ENCODE data around the gene DLGAP5.

Gene DLGAP5, protein sequence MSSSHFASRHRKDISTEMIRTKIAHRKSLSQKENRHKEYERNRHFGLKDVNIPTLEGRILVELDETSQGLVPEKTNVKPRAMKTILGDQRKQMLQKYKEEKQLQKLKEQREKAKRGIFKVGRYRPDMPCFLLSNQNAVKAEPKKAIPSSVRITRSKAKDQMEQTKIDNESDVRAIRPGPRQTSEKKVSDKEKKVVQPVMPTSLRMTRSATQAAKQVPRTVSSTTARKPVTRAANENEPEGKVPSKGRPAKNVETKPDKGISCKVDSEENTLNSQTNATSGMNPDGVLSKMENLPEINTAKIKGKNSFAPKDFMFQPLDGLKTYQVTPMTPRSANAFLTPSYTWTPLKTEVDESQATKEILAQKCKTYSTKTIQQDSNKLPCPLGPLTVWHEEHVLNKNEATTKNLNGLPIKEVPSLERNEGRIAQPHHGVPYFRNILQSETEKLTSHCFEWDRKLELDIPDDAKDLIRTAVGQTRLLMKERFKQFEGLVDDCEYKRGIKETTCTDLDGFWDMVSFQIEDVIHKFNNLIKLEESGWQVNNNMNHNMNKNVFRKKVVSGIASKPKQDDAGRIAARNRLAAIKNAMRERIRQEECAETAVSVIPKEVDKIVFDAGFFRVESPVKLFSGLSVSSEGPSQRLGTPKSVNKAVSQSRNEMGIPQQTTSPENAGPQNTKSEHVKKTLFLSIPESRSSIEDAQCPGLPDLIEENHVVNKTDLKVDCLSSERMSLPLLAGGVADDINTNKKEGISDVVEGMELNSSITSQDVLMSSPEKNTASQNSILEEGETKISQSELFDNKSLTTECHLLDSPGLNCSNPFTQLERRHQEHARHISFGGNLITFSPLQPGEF

DNA sequence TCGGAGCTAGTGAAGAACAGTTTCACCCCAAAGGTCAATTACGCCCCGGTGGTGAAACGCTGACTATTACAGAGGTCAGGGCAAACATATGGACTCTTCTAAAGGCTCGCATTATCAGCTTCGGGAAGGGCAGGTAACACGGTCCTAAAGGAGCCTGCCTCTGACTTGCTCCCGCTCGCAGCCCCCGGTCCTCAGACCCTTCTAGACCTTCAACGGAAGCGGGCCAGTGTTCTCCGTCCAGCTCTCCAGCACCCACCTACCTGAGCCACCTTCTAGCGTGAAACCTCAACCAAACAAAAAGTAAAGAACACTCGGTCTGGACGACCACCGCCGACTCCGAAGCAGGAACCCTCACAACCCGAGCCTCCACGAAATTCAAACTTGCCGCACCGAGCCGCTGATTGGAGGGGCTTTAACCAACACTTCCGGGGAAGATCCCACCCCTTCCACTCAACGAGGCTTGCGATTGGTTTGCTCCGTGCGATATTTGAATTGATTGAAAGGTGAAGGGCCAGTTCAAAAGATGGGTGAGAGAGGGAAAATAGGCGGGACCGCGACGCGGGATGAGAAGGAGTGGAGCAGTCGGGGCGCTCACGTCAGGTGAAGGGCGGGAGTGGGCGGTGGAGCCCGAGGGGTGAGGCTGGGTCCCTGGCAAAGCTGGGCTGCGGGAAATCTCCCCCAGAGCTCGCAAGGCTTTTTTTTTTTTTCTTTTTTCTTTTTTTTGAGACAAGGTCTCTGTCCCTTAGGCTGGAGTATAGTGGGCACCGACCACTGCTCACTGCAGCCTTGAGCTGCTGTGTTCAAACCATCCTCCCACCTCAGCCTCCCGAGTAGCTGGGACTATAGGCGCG is at the start of gene DLGAP5:
Gene DLGAP5 (minus strand): TSS at position 383 of the 851 bp plus-strand sequence. CDS start 2,406 bp downstream, outside the sequence.
- Histone ChIP-seq H3K9me3 (ENCODE audit: control insufficient read depth, insufficient read depth, low read length) (no peaks in the 10 kb centered on the region), H3K27ac (ENCODE audit: low read depth, low read length) (peak within 1 kb of the TSS; percentile 55), H3K27me3 (ENCODE audit: control insufficient read depth, low read length) (no peaks in the 10 kb centered on the region), H3K36me3 (ENCODE audit: control insufficient read depth, low read length) (peaks cover 32% of the 10 kb centered on the region), H3K4me1 (ENCODE audit: control insufficient read depth, low read length) (peaks cover 25% of the 10 kb centered on the region), H3K9me2 (replicated peaks; ENCODE audit: control insufficient read depth, low read length) (no peaks in the 10 kb centered on the region), H3K4me2 (ENCODE audit: low read length) (peak within 1 kb of the TSS; percentile 80), H3K4me3 (ENCODE audit: low read length) (peak within 1 kb of the TSS; percentile 93), H3K79me2 (ENCODE audit: control insufficient read depth, low read length) (peaks cover 48% of the 10 kb centered on the region), H4K20me1 (ENCODE audit: control insufficient read depth, insufficient read depth, low read depth, low read length) (no peaks in the 10 kb centered on the region), H3F3A (ENCODE audit: control insufficient read depth, insufficient read depth) (no peaks in the 10 kb centered on the region)
- TF ChIP-seq, protein P1, sequence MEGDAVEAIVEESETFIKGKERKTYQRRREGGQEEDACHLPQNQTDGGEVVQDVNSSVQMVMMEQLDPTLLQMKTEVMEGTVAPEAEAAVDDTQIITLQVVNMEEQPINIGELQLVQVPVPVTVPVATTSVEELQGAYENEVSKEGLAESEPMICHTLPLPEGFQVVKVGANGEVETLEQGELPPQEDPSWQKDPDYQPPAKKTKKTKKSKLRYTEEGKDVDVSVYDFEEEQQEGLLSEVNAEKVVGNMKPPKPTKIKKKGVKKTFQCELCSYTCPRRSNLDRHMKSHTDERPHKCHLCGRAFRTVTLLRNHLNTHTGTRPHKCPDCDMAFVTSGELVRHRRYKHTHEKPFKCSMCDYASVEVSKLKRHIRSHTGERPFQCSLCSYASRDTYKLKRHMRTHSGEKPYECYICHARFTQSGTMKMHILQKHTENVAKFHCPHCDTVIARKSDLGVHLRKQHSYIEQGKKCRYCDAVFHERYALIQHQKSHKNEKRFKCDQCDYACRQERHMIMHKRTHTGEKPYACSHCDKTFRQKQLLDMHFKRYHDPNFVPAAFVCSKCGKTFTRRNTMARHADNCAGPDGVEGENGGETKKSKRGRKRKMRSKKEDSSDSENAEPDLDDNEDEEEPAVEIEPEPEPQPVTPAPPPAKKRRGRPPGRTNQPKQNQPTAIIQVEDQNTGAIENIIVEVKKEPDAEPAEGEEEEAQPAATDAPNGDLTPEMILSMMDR (IDR thresholded peaks at IDR 0.05; ENCODE audit: low read depth, low read length, poor library complexity, severe bottlenecking) = no peak
- TF ChIP-seq EZH2phosphoT487 (IDR thresholded peaks at IDR 0.05; ENCODE audit: borderline replicate concordance, low read length) = no peak

DNA sequence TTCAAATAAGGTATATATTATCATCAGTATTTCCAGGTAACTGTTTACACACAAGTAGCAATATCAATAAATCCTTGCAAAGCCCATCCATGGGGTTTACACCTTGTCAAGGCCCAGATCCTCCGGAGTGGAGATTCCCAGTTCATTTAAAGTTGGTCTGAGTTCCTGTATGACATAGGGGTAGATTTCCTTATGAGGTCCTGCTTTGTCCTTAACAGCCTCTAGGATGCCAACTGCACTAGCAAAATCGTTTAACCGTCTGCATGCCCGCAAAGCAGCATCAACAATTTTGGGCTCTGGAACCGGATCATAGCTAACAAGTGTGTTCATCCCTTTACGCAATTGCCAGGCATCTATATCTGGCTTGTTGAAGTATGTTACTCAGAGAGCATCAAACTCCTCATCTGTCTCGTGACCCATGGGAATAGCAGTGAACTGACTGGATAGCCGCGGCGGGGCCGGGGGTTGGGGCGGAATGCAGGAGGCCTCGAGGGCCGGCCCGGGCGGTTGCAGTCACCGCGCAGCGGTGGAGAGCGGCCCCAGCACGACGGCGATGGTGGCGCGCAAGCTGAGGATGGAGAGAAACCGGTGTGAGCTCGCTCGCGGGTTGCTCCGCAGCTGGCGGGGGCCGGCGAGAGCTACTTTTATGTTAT is 49.3 kb upstream of the DLGAP5 start:
- no peak overlapping the region for H3K4me2 ChIP-seq (ENCODE audit: low read length)
- no peak overlapping the region for H3K4me3 ChIP-seq (ENCODE audit: low read length)
- no peaks in the 10 kb centered on the region for H4K20me1 ChIP-seq (ENCODE audit: control insufficient read depth, insufficient read depth, low read depth, low read length)
- TF ChIP-seq EZH2phosphoT487 (IDR thresholded peaks at IDR 0.05; ENCODE audit: borderline replicate concordance, low read length) = no peak
- TF ChIP-seq, protein P1 (IDR thresholded peaks at IDR 0.05; ENCODE audit: low read depth, low read length, poor library complexity, severe bottlenecking) = no peak
- no peaks in the 10 kb centered on the region for H3F3A ChIP-seq (ENCODE audit: control insufficient read depth, insufficient read depth)
- H3K27ac ChIP-seq (ENCODE audit: low read depth, low read length) = no peak overlapping the region
- H3K79me2 ChIP-seq (ENCODE audit: control insufficient read depth, low read length) = no peaks in the 10 kb centered on the region
- H3K9me3 ChIP-seq (ENCODE audit: control insufficient read depth, insufficient read depth, low read length) = no peaks in the 10 kb centered on the region
- no peaks in the 10 kb centered on the region for H3K36me3 ChIP-seq (ENCODE audit: control insufficient read depth, low read length)
- H3K4me1 ChIP-seq (ENCODE audit: control insufficient read depth, low read length) = peaks cover 3% of the 10 kb centered on the region; the same call in 1 of the 2 replicates
- H3K27me3 ChIP-seq (ENCODE audit: control insufficient read depth, low read length) = 0 out of 2 replicates have a peak, but pooled peaks cover 2% of the 10 kb centered on the region
- no peaks in the 10 kb centered on the region for H3K9me2 ChIP-seq (replicated peaks; ENCODE audit: control insufficient read depth, low read length)

DNA sequence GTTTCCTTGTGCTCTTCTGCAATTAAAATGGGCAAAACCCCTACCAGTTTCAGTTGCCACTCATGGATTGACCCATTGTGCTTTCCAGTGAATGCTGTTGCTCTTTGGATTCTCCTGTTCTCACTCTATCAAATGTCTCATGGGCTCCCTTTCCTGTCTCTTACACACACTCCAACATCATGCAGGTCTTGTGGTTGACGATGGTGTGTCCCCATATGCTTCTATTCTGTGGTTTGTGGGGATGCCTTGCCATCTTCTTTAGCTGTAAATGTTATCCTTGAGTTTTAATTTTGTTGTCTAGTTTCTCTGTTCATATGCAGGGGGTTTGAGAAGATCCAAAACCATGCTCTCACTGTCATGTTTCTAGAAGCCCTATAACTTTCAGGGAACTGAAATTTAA is 47.9 kb upstream of the DLGAP5 start:
- TF ChIP-seq, protein P1 (IDR thresholded peaks at IDR 0.05; ENCODE audit: low read depth, low read length, poor library complexity, severe bottlenecking) = no peak
- TF ChIP-seq EZH2phosphoT487 (IDR thresholded peaks at IDR 0.05; ENCODE audit: borderline replicate concordance, low read length) = no peak
- no peaks in the 10 kb centered on the region for H3K36me3 ChIP-seq (ENCODE audit: control insufficient read depth, low read length)
- H3K9me2 ChIP-seq (replicated peaks; ENCODE audit: control insufficient read depth, low read length) = no peaks in the 10 kb centered on the region
- H3K4me1 ChIP-seq (ENCODE audit: control insufficient read depth, low read length) = peaks cover 3% of the 10 kb centered on the region; the same call in 1 of the 2 replicates
- no peak overlapping the region for H3K4me3 ChIP-seq (ENCODE audit: low read length)
- no peak overlapping the region for H3K27ac ChIP-seq (ENCODE audit: low read depth, low read length)
- H3K79me2 ChIP-seq (ENCODE audit: control insufficient read depth, low read length) = no peaks in the 10 kb centered on the region
- no peak overlapping the region for H3K4me2 ChIP-seq (ENCODE audit: low read length)
- no peaks in the 10 kb centered on the region for H3K9me3 ChIP-seq (ENCODE audit: control insufficient read depth, insufficient read depth, low read length)
- H4K20me1 ChIP-seq (ENCODE audit: control insufficient read depth, insufficient read depth, low read depth, low read length) = no peaks in the 10 kb centered on the region
- no peaks in the 10 kb centered on the region for H3K27me3 ChIP-seq (ENCODE audit: control insufficient read depth, low read length)
- no peaks in the 10 kb centered on the region for H3F3A ChIP-seq (ENCODE audit: control insufficient read depth, insufficient read depth)
